Sigmoid colon (tissue), 7 donors: Measurements from ENCODE around the gene DHX35. TPM values are rescaled to one million over a fixed set of nuclear protein-coding genes. Genes with fewer than 3 reads are reported as not detected.

ENCODE experiments used
- DNase-seq: peaks from one replicate; pipeline ENCODE4 v3.0.0-alpha.2; 2019
- H3K27ac ChIP-seq, 4 donors: fragments of 200-600 bp; sonication (generic); one replicate each; pipeline ENCODE4 v1.5.1; 2016 to 2019; ENCODE audit warnings: mild to moderate bottlenecking in 1 of 4
- H3K27me3 ChIP-seq, 3 donors: fragments of 200-600 bp; sonication (generic); one replicate each; pipeline ENCODE4 v1.5.1; 2019; ENCODE audit warnings: mild to moderate bottlenecking in 1 of 3
- H3K36me3 ChIP-seq, 4 donors: fragments of 200-600 bp; sonication (generic); one replicate each; pipeline ENCODE4 v1.5.1; 2016 to 2019
- H3K4me1 ChIP-seq, 4 donors: fragments of 200-600 bp; sonication (generic); one replicate each; pipeline ENCODE4 v1.5.1; 2017 to 2019
- H3K4me3 ChIP-seq, 4 donors: fragments of 200-600 bp; sonication (generic); one replicate each; pipeline ENCODE4 v1.5.1; 2017 to 2019; ENCODE audit warnings: mild to moderate bottlenecking in 2 of 4, moderate library complexity in 1 of 4
- H3K9me3 ChIP-seq, 4 donors: fragments of 200-600 bp in 3 of 4; sonication (generic) in 3 of 4; one replicate each; pipeline versions ENCODE4 v1.5.1 to v1.6.1; 2013 to 2019
- CTCF ChIP-seq, 4 experiments: fragments of 450-650 bp in 3 of 4; fragments of 200-600 bp in 1 of 4; IDR thresholded peaks; one replicate each; pipeline ENCODE4 v1.5.1; 2016 to 2019; ENCODE audit warnings: antibody characterized with exemption in 4 of 4, mild to moderate bottlenecking in 3 of 4, moderate library complexity in 2 of 4
- EP300 ChIP-seq, 4 donors: sonication (generic); formaldehyde crosslinking; IDR thresholded peaks; one replicate each; pipeline ENCODE4 v1.6.1; 2017; ENCODE audit warnings: antibody characterized with exemption in 4 of 4
- POLR2A ChIP-seq, 2 donors: fragments of 450-650 bp; IDR thresholded peaks; one replicate each; pipeline ENCODE4 v1.6.1; 2016; ENCODE audit warnings: antibody characterized with exemption in 2 of 2, mild to moderate bottlenecking in 2 of 2, moderate library complexity in 2 of 2
- POLR2AphosphoS5 ChIP-seq, 4 donors: sonication (generic); formaldehyde crosslinking; IDR thresholded peaks; one replicate each; pipeline ENCODE4 v1.6.1; 2017; ENCODE audit warnings: antibody characterized with exemption in 4 of 4
- WGBS, 2 donors: extraction: QIAGEN DNeasy Blood & Tissue Kit; methylation state at CpG; one replicate each; pipeline ENCODE4 v1.1.7; 2013; 5-methylcytosine and 5-hydroxymethylcytosine counted together
- intact Hi-C: fragments of 100-400 bp; cut with DNase I; formaldehyde crosslinking; loops from one replicate; pipeline ENCODE4 v1.15.1; 2023
- polyA plus RNA-seq, 3 donors: library from polyadenylated mRNA; stranded (reverse); fragments of 200-250 nt; gene quantifications; one replicate each; pipeline ENCODE4 v1.2.3, GENCODE V29; 2013
- total RNA-seq, 4 donors: library from RNA; depleted of rRNA; stranded (reverse); fragments of >200 nt; gene quantifications; one replicate each; pipeline ENCODE4 v1.1.0, GENCODE V29; 2016
- donor health status: healthy with polysubstance abuse.
- donor health status: Bipolar disorder and iron deficiency.
- donor health status: healthy.

The DHX35 gene
- total and polyA plus RNA-seq, 7 donors, result 8.8 to 33.2 (median 16.1) TPM

GRCh38 chr20:38946836-38947235 lies 15.3 kb upstream of the DHX35 start:
- TF ChIP-seq POLR2AphosphoS5 (IDR thresholded peaks at IDR 0.05), result no peak
- no peak for TF ChIP-seq POLR2A (IDR thresholded peaks at IDR 0.05)
- TF ChIP-seq EP300 (IDR thresholded peaks at IDR 0.05), result no peak
- TF ChIP-seq CTCF (IDR thresholded peaks at IDR 0.05), result no peak
- peak overlapping the region in 2 of 4 donors; percentile 0 to 6 for H3K27ac ChIP-seq
- intact Hi-C loops, result no loop called here

GRCh38 chr20:38947931-38948362 lies 14.2 kb upstream of the DHX35 start:
- H3K9me3 ChIP-seq, result no peaks in the 10 kb centered on the region
- TF ChIP-seq CTCF (IDR thresholded peaks at IDR 0.05) (no peak), POLR2A (IDR thresholded peaks at IDR 0.05) (no peak), EP300 (IDR thresholded peaks at IDR 0.05) (no peak), POLR2AphosphoS5 (IDR thresholded peaks at IDR 0.05) (no peak)
- no peak overlapping the region for H3K4me3 ChIP-seq
- DNase-seq, result no peak
- intact Hi-C loops, result no loop called here
- no peak overlapping the region for H3K27ac ChIP-seq
- H3K4me1 ChIP-seq, result no peaks in the 10 kb centered on the region
- H3K27me3 ChIP-seq, result no peaks in the 10 kb centered on the region
- 82 to 92% methylated on average over 7 of the region's 7 CpGs for WGBS, 2 donors
- H3K36me3 ChIP-seq, result peaks cover 0 to 83% (median 14%) of the 10 kb centered on the region in 4 donors

More at GRCh38 chr20:38946836-38947235, 15.3 kb upstream of the DHX35 start:
- no peaks in the 10 kb centered on the region for H3K9me3 ChIP-seq
- H3K4me1 ChIP-seq, result no peaks in the 10 kb centered on the region
- 91% methylated on average over 3 of the region's 3 CpGs for WGBS, 2 donors
- no peak for DNase-seq
- no peak overlapping the region for H3K4me3 ChIP-seq
- no peaks in the 10 kb centered on the region for H3K27me3 ChIP-seq
- peaks cover 0 to 83% (median 12%) of the 10 kb centered on the region in 4 donors for H3K36me3 ChIP-seq

DNA sequence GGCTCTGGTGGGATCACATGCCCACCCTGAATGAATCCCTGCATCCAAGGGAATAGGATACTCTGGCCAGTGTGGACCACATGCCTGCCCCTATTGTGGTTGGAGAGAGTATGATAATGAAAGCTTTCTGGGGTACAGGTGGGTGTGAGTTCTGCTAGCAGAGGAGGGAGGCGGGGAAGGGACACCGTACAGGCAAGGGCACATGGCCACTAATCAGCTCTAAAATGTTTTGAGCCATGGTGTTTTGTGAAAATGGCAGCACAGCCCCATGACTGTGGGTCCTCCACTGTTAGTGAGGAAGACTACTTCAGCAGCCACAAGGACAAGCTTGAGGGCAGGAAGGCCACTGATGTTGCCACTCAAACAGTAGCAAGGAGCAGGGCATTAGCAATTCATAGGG lies 11.9 kb upstream of the DHX35 start:
- H3K9me3 ChIP-seq, result no peaks in the 10 kb centered on the region
- H3K27ac ChIP-seq, result peak overlapping the region in 2 of 4 donors; percentile 6 to 18
- 78 to 95% methylated on average over 2 of the region's 2 CpGs for WGBS, 2 donors
- H3K27me3 ChIP-seq, result no peaks in the 10 kb centered on the region
- no peak for DNase-seq
- no peak overlapping the region for H3K4me3 ChIP-seq
- intact Hi-C loops, result no loop called here
- H3K36me3 ChIP-seq, result peaks cover 0 to 62% (median 9%) of the 10 kb centered on the region in 4 donors
- no peak for TF ChIP-seq POLR2A (IDR thresholded peaks at IDR 0.05)
- no peak for TF ChIP-seq POLR2AphosphoS5 (IDR thresholded peaks at IDR 0.05)
- no peak for TF ChIP-seq CTCF (IDR thresholded peaks at IDR 0.05)
- no peak for TF ChIP-seq EP300 (IDR thresholded peaks at IDR 0.05)
- H3K4me1 ChIP-seq, result no peaks in the 10 kb centered on the region

DNA sequence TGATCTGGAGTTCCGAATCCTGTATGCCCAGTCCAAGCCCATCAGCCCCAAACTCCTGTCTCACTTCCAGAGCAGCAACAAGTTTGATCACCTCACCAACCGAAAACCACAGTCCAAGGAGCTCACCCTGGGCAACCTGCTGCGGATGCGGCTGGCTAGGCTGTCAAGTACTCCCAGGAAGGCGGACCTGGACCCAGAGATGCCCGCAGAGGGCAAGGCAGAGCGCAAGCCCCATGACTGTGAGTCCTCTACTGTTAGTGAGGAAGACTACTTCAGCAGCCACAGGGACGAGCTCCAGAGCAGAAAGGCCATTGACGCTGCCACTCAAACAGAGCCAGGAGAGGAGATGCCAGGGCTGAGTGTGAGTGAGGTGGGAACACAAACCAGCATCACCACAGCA lies 10.5 kb upstream of the DHX35 start:
- no peaks in the 10 kb centered on the region for H3K27me3 ChIP-seq
- no peak for DNase-seq
- TF ChIP-seq CTCF (IDR thresholded peaks at IDR 0.05), result no peak
- TF ChIP-seq EP300 (IDR thresholded peaks at IDR 0.05), result no peak
- no peak for TF ChIP-seq POLR2AphosphoS5 (IDR thresholded peaks at IDR 0.05)
- no peak overlapping the region for H3K27ac ChIP-seq
- no peaks in the 10 kb centered on the region for H3K4me1 ChIP-seq
- peaks cover 0 to 59% (median 9%) of the 10 kb centered on the region in 4 donors for H3K36me3 ChIP-seq
- intact Hi-C loops, result no loop called here
- H3K4me3 ChIP-seq, result no peak overlapping the region
- 97 to 98% methylated on average over 9 of the region's 9 CpGs for WGBS, 2 donors
- no peaks in the 10 kb centered on the region for H3K9me3 ChIP-seq

DNA sequence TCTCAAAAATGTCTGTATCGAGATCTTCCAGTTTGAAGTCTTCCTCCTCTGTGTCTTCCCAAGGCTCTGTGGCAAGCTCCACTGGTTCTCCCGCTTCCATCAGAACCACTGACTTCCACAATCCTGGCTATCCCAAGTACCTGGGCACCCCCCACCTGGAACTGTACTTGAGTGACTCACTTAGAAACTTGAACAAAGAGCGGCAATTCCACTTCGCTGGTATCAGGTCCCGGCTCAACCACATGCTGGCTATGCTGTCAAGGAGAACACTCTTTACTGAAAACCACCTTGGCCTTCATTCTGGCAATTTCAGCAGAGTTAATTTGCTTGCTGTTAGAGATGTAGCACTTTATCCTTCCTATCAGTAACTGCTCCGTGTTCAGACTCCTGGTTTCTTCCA lies 10.0 kb upstream of the DHX35 start:
- no peaks in the 10 kb centered on the region for H3K27me3 ChIP-seq
- H3K9me3 ChIP-seq, result no peaks in the 10 kb centered on the region
- H3K4me3 ChIP-seq, result no peak overlapping the region
- no peak overlapping the region for H3K27ac ChIP-seq
- no peak for TF ChIP-seq POLR2AphosphoS5 (IDR thresholded peaks at IDR 0.05)
- TF ChIP-seq POLR2A (IDR thresholded peaks at IDR 0.05), result no peak
- no peak for TF ChIP-seq EP300 (IDR thresholded peaks at IDR 0.05)
- no peak for TF ChIP-seq CTCF (IDR thresholded peaks at IDR 0.05)
- H3K4me1 ChIP-seq, result no peaks in the 10 kb centered on the region
- WGBS, 2 donors, result 97% methylated on average over 6 of the region's 6 CpGs
- no peak for DNase-seq
- peaks cover 0 to 54% (median 9%) of the 10 kb centered on the region in 4 donors for H3K36me3 ChIP-seq
- intact Hi-C loops, result no loop called here
